GM19438 (cell line): ENCODE measurements around the gene KRT3.

Source experiments
- ATAC-seq: cut with Tn5 transposase; IDR thresholded peaks from one replicate; pipeline ENCODE4 v1.9.1; 2021; ENCODE audit warnings: low read depth; ENCODE audit not compliant: unreplicated experiment

KRT3 gene

GRCh38 chr12:52828156-52828555 lies 32.2 kb upstream of the KRT3 start:
- no peak for ATAC-seq

GRCh38 chr12:52827499-52828090 lies 31.7 kb upstream of the KRT3 start:
- ATAC-seq = no peak

DNA sequence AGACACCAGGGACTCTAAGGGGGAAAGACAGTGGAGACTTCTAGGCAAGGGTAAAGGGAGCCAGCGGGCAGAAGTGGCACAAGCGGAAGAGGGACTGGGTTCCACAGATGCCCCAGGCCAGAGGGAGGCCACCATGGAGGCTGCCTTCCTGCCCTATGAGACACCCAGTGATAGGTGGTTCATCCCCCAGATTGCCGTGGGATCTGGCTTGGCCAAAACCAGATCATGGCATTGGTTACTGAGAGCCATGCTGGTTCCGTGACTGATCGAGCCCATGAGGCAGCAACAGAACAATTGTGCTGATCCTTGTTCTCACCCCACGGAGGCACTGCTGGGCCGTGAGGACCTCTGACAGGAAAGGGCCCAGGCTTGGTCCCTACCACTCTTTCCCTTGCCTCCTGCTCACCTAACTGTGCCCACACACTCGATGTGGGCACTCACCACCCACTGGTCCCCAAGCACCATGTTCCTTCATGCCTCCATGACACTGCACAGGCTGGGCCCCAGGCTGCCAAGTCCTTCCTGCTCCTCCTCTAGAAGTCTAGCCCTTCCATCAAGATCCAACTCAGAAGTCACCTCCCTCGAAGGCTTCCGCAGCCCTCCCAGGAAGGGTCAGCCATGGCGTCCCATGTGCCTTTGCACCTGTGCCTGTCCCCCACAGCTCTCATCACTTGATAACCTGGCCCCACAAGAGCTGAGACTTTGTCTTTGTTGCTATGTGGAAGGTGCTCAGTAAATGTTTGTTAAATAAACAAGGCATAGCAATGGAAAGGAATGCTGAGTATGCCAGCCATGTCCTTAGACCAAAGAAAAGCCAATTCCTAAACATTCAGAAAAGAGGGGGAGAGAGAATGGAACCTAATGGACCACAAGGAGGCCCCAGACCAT lies 30.9 kb upstream of the KRT3 start:
- ATAC-seq = no peak

- no peak for ATAC-seq
These were observed 30.0 kb upstream of the KRT3 start for GRCh38 chr12:52825961-52826360.

DNA sequence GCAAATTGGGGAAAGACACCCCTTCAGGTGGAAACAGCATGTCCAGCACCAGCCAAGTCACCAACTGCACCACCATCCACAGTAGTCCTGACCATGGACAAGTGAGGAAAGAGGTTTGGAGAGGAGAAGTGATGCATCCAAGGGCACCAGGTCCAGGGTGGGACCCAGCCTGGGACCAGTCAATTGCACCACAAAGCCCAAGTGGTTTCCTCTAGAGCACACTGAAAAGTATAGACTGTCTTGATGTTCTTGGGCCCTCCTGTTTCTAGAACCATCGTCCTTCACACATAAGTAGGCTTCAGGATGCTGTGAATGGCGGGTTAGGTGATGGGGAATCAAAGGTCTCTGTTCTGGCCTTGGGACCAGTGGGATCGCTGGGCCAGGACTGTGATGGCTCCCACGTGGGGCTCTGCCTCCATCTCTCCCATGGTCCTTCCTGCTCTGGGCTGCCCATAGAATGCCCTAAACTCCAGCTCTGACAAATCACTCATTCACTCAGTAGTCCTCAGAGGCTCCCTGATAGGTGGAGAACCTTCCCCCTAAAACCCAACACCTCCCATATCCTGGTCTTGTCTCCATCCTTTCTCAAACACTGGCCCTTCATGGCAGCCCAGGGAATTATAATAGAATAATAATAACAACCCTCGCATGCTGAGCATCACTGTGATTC lies 29.0 kb upstream of the KRT3 start:
- no peak for ATAC-seq

GRCh38 chr12:52823761-52824450 lies 28.0 kb upstream of the KRT3 start:
- ATAC-seq = no peak

GRCh38 chr12:52822771-52823510 lies 27.0 kb upstream of the KRT3 start:
- ATAC-seq = no peak

DNA sequence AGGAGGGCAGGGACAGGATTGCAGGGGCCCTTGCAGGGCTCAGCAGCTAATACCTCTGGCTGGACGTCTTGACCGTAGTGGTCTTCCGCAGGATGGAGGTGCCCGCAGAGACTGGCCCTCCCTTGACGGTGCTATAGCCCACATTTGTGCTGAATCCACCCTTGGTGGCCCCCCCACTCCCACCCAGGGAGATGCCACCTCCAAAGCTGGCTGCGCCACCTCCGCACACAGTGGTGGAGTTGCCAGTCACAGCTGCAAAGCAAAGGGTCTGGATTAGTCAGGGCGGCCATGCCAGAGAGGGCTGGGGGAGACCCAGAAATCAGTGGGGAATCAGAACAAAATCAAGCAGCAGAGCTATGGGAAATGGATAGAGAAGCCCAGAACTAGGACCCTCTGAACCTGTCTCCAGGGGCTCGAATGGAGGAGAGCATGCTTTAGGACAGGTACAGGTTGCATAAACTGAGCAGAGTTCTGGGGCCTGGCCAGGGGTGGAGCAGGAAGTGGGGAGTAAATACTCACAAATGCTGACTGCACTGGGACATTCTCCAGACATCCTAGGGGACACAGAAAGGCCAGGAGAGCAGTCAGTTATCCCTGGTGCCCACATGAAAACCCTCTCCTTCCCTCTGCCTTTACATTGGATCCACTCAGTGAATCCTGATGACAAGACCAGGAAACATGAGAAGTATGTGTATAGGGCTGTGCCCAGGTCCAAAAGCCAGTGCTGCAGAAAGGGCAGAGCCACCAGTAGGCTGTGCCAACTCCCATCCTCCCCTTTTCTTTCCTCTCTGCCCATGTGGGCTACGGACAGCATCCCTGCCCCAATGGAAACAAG lies 26.1 kb upstream of the KRT3 start:
- ATAC-seq = no peak

DNA sequence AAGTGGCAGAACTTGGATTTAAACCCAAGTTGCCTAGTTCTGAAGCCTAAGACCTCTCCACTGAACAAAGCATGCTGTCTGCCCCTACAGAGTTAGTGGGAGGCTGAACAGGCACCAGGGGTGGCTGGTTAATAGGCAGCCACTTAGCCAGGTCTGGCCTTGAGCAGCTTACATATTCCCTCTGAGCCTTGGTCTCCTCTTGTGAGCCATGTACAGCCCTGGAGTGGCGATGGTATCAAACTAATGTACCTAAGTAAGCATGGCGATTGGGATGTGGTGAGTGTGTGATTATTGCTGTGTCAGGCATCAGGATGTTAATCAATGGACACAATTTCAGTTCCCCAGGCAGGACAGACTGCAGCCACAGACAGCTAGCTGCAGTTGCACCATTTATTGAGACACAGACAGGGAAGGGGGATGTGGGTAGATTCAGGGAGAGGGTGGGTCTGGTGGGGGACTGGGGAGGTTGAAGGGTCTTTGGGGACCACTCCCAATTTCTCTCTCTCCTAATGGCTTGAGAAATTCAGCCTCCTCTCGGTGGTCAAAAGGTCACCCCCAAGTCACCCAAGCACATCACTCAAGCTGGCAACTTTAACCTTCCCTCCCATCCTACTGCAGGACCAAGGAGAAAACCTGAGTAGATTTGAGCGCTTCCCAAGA lies 25.3 kb upstream of the KRT3 start:
- no peak for ATAC-seq

- no peak for ATAC-seq
These were observed 24.6 kb upstream of the KRT3 start for GRCh38 chr12:52820521-52820920.

- no peak for ATAC-seq
These were observed 24.0 kb upstream of the KRT3 start for GRCh38 chr12:52819731-52820510.

DNA sequence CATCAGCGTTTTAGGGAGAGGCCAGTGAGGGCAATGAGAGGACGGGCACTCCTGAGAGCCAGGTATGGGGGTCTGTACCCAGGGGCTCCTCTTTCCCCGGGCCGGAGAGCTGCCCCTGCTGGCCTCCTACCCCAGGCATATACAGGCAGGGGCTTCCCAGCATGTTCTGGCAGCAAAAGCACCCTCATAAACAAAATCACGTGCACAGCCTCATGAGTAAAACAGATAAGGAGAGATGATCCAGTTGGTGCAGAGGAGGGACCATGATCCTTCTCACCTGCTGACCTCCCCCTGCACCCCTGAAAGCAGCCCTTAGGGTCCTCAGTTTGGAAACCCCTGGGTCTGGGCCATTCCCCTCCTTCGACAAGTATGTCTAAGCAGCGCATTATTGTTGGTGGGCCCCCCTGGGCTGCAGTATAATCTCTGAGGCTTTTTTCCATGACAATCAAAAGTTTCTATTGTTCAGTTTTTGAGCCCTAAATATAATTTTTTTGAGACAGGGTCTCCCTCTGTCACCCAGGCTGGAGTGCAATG lies 23.0 kb upstream of the KRT3 start:
- no peak for ATAC-seq

- ATAC-seq = no peak
These were observed 22.5 kb upstream of the KRT3 start for GRCh38 chr12:52818388-52818787.

- no peak for ATAC-seq
These were observed 21.9 kb upstream of the KRT3 start for GRCh38 chr12:52817699-52818238.

DNA sequence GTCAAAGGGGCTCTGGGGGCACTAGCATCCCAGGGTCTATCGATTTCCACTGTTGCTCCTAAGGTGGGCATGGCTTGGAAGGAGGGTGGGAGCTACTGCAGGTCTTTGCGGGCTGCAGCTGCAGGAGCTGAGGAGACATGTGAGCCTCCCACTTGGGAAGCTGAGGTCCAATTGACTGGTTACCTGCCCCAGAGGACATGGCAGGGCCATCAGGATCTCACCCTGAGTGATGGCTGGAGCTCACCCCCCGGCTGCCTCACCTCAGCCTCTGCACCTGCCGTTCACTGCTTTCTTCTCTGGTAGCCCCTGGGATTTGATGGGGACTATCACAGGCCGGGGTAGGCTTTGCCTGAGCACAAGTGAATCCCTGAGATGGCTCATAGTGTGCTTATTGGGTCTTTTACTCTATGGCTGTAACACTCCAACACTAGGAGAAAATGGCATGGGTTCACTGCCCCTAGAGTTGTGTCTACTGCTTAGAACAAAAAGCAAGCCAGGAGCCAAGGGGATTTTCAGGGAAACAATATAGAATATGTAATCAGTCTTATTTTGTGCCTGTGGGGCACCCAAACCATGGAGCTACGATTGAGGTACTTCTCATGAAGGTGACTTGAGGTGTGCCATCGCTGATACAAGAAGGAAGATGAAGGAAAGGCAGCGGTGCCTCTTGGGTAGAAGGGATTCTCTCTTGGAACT lies 21.2 kb upstream of the KRT3 start:
- no peak for ATAC-seq

- no peak for ATAC-seq
These were observed 20.0 kb upstream of the KRT3 start for GRCh38 chr12:52815676-52816588.
